Fibroblast of mammary gland (primary cell): ENCODE data around the gene SCAMP1.

Experiments
- DNase-seq: peaks from one replicate; pipeline ENCODE4 v3.0.0-alpha.2; 2010; ENCODE audit warnings: low read depth
- H3K4me3 ChIP-seq: 2 replicates; pipeline ENCODE4 v1.5.1; 2011; ENCODE audit warnings: low read depth, mild to moderate bottlenecking, low read length, moderate library complexity; ENCODE audit not compliant: control insufficient read depth
- TF ChIP-seq, protein P1 (sequence below): conservative IDR thresholded peaks from 2 replicates; pipeline ENCODE4 v1.5.1; 2011; ENCODE audit warnings: low read depth, low read length, inconsistent platforms; ENCODE audit not compliant: control insufficient read depth, insufficient read depth

The SCAMP1 gene

DNA sequence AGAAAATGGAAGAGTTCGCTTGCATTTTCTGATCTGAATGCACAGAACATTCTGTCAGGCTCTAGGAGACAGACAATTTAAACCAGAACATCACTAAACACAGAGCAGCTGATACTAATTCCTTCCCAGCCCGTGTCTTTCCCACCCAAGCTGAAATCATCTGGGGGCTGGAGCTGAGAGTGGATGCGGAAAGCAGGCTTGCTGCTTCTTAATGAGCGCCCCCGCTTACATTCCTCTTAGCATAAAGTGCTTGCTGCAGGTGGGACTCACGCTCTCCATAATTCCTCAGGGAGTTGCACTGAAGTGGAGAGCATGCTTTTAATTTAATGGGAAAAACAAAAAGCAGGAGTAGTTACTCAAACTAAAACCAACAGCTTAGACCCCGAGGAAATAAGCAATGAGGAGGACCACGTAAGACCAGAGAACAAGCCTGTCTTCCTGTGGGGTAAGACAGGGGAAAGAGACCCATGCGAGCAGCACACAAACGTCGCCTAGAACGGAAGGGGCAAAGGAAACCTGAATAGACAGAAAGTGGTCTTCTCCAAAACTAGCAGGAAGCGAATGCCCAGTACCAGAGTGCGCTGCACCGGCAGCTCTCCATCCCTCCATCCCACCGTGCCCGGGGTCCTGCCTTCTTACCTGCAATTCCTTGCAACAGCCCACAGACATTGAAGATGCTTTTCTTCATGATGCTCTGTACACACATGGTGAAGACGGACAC lies 148.9 kb downstream of the SCAMP1 start:
- H3K4me3 ChIP-seq = no peak overlapping the region
- no peak for DNase-seq
- TF ChIP-seq, protein P1, sequence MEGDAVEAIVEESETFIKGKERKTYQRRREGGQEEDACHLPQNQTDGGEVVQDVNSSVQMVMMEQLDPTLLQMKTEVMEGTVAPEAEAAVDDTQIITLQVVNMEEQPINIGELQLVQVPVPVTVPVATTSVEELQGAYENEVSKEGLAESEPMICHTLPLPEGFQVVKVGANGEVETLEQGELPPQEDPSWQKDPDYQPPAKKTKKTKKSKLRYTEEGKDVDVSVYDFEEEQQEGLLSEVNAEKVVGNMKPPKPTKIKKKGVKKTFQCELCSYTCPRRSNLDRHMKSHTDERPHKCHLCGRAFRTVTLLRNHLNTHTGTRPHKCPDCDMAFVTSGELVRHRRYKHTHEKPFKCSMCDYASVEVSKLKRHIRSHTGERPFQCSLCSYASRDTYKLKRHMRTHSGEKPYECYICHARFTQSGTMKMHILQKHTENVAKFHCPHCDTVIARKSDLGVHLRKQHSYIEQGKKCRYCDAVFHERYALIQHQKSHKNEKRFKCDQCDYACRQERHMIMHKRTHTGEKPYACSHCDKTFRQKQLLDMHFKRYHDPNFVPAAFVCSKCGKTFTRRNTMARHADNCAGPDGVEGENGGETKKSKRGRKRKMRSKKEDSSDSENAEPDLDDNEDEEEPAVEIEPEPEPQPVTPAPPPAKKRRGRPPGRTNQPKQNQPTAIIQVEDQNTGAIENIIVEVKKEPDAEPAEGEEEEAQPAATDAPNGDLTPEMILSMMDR = no peak

- DNase-seq = no peak
- TF ChIP-seq, protein P1 = peak; percentile 20
- H3K4me3 ChIP-seq = peak overlapping the region; percentile 30
Observed at GRCh38 chr5:78509884-78510769, 149.7 kb downstream of the SCAMP1 start.

DNA sequence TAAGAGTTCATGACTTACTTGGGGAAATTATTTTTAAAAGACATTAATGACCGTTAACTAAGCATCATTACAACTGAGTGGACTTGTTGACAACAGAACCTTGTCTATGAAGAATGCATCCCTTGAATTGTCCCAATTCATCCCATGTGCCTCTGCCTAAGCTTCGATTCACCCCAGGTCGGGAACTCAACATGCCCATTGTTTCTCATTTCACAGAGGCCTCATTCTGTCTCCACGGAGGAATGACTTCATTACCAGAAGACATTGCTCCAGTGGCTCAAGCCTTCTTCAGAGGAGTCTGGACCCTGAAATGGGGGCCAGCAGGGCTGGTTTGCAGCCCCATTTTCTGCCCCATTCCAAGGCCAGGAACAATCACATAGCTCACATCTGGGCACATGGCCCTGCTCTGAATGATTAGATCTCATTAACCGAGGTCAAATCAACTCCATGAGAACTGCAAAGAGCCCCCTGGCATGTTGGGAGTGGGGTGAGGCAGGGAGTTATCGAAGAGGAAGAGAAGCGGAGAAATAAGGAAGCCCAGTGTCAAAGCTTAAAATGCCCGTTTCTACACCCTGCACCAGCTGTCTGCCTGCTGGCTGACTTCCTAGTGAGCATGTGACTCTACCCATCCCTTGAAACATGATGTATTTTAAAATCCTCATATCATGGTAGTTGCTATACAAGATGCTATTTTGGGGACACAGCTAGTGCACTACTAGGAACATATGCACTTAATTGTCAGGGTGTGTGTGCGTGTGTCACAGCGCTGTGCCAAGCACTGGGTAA lies 150.9 kb downstream of the SCAMP1 start:
- TF ChIP-seq, protein P1 = no peak
- no peak for DNase-seq
- no peak overlapping the region for H3K4me3 ChIP-seq

DNA sequence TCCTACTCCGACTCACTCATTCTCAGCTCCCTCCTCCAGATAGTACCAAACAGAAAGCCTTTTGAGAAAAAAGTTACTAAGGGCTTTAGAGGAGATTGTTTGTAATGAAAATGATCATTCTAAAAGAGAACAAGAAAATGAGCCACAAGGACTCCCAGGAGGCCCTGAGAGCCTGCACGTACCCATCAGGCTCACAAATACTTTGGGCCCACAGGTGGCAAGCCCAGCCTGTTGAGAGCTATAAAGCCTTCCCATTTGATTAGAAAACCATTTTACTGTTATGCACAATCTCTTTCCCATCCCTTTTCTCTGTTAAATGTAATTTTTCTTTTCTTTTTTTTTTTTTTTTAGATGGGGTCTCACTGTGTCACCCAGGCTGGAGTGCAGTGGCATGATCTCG lies 152.0 kb downstream of the SCAMP1 start:
- no peak overlapping the region for H3K4me3 ChIP-seq
- DNase-seq = no peak
- TF ChIP-seq, protein P1 = no peak

DNA sequence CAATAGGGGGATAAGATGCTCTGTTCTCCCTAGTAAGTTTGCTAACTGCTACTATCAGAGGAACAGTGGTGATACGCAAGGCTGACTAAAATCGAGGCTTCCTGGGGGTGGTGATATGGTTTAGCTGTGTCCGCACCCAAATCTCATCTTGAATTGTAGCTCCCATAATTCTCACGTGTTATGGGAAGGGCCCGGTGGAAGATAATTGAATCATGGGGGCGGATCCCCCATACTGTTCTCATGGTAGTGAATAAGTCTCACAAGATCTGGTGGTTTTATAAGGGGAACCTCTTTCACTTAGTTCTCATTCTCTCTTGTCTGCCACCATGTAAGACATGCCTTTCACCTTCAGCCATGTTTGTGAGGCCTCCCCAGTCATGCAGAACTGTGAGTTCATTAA lies 153.0 kb downstream of the SCAMP1 start:
- H3K4me3 ChIP-seq = no peak overlapping the region
- no peak for DNase-seq
- TF ChIP-seq, protein P1 = no peak

GRCh38 chr5:78514427-78515330 lies 154.3 kb downstream of the SCAMP1 start:
- H3K4me3 ChIP-seq = no peak overlapping the region
- peak; percentile 53 for DNase-seq
- TF ChIP-seq, protein P1 = no peak
